Sigmoid colon (tissue), 7 donors: ENCODE data around the gene FMN2. TPM values are rescaled to one million over a fixed set of nuclear protein-coding genes. Genes with fewer than 3 reads are reported as not detected.

Experiments used
- DNase-seq: peaks from one replicate; pipeline ENCODE4 v3.0.0-alpha.2; 2019
- H3K27ac ChIP-seq, 4 donors: fragments of 200-600 bp; sonication (generic); one replicate each; pipeline ENCODE4 v1.5.1; 2016 to 2019; ENCODE audit warnings: mild to moderate bottlenecking in 1 of 4
- H3K27me3 ChIP-seq, 3 donors: fragments of 200-600 bp; sonication (generic); one replicate each; pipeline ENCODE4 v1.5.1; 2019; ENCODE audit warnings: mild to moderate bottlenecking in 1 of 3
- H3K36me3 ChIP-seq, 4 donors: fragments of 200-600 bp; sonication (generic); one replicate each; pipeline ENCODE4 v1.5.1; 2016 to 2019
- H3K4me1 ChIP-seq, 4 donors: fragments of 200-600 bp; sonication (generic); one replicate each; pipeline ENCODE4 v1.5.1; 2017 to 2019
- H3K4me3 ChIP-seq, 4 donors: fragments of 200-600 bp; sonication (generic); one replicate each; pipeline ENCODE4 v1.5.1; 2017 to 2019; ENCODE audit warnings: mild to moderate bottlenecking in 2 of 4, moderate library complexity in 1 of 4
- H3K9me3 ChIP-seq, 4 donors: fragments of 200-600 bp in 3 of 4; sonication (generic) in 3 of 4; one replicate each; pipeline versions ENCODE4 v1.5.1 to v1.6.1; 2013 to 2019
- EP300 ChIP-seq, 4 donors: sonication (generic); formaldehyde crosslinking; IDR thresholded peaks; one replicate each; pipeline ENCODE4 v1.6.1; 2017; ENCODE audit warnings: antibody characterized with exemption in 4 of 4
- POLR2A ChIP-seq, 2 donors: fragments of 450-650 bp; IDR thresholded peaks; one replicate each; pipeline ENCODE4 v1.6.1; 2016; ENCODE audit warnings: antibody characterized with exemption in 2 of 2, mild to moderate bottlenecking in 2 of 2, moderate library complexity in 2 of 2
- POLR2AphosphoS5 ChIP-seq, 4 donors: sonication (generic); formaldehyde crosslinking; IDR thresholded peaks; one replicate each; pipeline ENCODE4 v1.6.1; 2017; ENCODE audit warnings: antibody characterized with exemption in 4 of 4
- WGBS, 2 donors: extraction: QIAGEN DNeasy Blood & Tissue Kit; methylation state at CpG; one replicate each; pipeline ENCODE4 v1.1.7; 2013; 5-methylcytosine and 5-hydroxymethylcytosine counted together
- intact Hi-C: fragments of 100-400 bp; cut with DNase I; formaldehyde crosslinking; loops from one replicate; pipeline ENCODE4 v1.15.1; 2023
- polyA plus RNA-seq, 3 donors: library from polyadenylated mRNA; stranded (reverse); fragments of 200-250 nt; gene quantifications; one replicate each; pipeline ENCODE4 v1.2.3, GENCODE V29; 2013
- total RNA-seq, 4 donors: library from RNA; depleted of rRNA; stranded (reverse); fragments of >200 nt; gene quantifications; one replicate each; pipeline ENCODE4 v1.1.0, GENCODE V29; 2016
- TF ChIP-seq, protein P1 (sequence below), 4 experiments: fragments of 450-650 bp in 3 of 4; fragments of 200-600 bp in 1 of 4; IDR thresholded peaks; one replicate each; pipeline ENCODE4 v1.5.1; 2016 to 2019; ENCODE audit warnings: antibody characterized with exemption in 4 of 4, mild to moderate bottlenecking in 3 of 4, moderate library complexity in 2 of 4
- donor health status: healthy with polysubstance abuse.
- donor health status: Bipolar disorder and iron deficiency.
- donor health status: healthy.

Gene FMN2
- total and polyA plus RNA-seq, 7 donors, result 1.5 to 16.9 (median 10.3) TPM

- Histone ChIP-seq H3K4me1 (peaks cover 0 to 40% (median 16%) of the 10 kb centered on the region in 4 donors), H3K4me3 (no peak overlapping the region), H3K27me3 (no peaks in the 10 kb centered on the region), H3K27ac (no peak overlapping the region), H3K9me3 (no peaks in the 10 kb centered on the region), H3K36me3 (no peaks in the 10 kb centered on the region)
- intact Hi-C loops, result loop anchor here (5.0 kb wide), 1 partner anchor 35 kb away; no protein-coding TSS in a partner anchor
- DNase-seq, result no peak
- 54 to 79% methylated on average over 5 of the region's 5 CpGs for WGBS, 2 donors
- no peak for TF ChIP-seq EP300 (IDR thresholded peaks at IDR 0.05)
- no peak for TF ChIP-seq POLR2AphosphoS5 (IDR thresholded peaks at IDR 0.05)
- TF ChIP-seq POLR2A (IDR thresholded peaks at IDR 0.05), result no peak
- TF ChIP-seq, protein P1, sequence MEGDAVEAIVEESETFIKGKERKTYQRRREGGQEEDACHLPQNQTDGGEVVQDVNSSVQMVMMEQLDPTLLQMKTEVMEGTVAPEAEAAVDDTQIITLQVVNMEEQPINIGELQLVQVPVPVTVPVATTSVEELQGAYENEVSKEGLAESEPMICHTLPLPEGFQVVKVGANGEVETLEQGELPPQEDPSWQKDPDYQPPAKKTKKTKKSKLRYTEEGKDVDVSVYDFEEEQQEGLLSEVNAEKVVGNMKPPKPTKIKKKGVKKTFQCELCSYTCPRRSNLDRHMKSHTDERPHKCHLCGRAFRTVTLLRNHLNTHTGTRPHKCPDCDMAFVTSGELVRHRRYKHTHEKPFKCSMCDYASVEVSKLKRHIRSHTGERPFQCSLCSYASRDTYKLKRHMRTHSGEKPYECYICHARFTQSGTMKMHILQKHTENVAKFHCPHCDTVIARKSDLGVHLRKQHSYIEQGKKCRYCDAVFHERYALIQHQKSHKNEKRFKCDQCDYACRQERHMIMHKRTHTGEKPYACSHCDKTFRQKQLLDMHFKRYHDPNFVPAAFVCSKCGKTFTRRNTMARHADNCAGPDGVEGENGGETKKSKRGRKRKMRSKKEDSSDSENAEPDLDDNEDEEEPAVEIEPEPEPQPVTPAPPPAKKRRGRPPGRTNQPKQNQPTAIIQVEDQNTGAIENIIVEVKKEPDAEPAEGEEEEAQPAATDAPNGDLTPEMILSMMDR (IDR thresholded peaks at IDR 0.05), result no peak
Measured at GRCh38 chr1:240242601-240243144, 151.0 kb downstream of the FMN2 start.

- no peak overlapping the region for H3K4me3 ChIP-seq
- DNase-seq, result no peak
- H3K27ac ChIP-seq, result peak overlapping the region in 1 of 4 donors; percentile 24
- no peaks in the 10 kb centered on the region for H3K36me3 ChIP-seq
- H3K4me1 ChIP-seq, result peaks cover 0 to 40% (median 16%) of the 10 kb centered on the region in 4 donors
- TF ChIP-seq POLR2AphosphoS5 (IDR thresholded peaks at IDR 0.05) (no peak), POLR2A (IDR thresholded peaks at IDR 0.05) (no peak), EP300 (IDR thresholded peaks at IDR 0.05) (no peak)
- TF ChIP-seq, protein P1 (IDR thresholded peaks at IDR 0.05), result no peak
- H3K9me3 ChIP-seq, result no peaks in the 10 kb centered on the region
- WGBS, 2 donors, result 83 to 90% methylated on average over 3 of the region's 3 CpGs
- intact Hi-C loops, result loop anchor here (5.0 kb wide), 1 partner anchor 32 kb away; no protein-coding TSS in a partner anchor
- H3K27me3 ChIP-seq, result no peaks in the 10 kb centered on the region
Measured at GRCh38 chr1:240244968-240245628, 153.4 kb downstream of the FMN2 start.

DNA sequence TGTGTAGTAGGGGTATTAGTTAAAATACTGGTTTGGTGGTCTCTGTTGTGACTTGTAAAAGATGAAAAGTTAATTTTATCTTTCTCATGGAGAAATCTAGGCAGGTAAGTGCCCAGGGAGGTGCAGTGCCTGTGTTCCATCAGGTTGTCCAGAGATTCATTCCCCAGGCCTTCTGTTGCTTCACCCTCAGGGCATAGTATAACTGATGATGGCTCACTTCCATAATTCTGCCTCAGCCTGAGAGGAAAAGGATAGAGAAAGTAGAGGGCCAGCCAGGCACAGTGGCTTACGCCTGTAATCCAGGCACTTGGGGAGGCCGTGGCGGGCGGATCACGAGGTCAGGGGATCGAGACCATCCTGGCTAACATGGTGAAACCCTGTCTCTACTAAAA lies 153.9 kb downstream of the FMN2 start:
- Histone ChIP-seq H3K36me3 (no peaks in the 10 kb centered on the region), H3K4me1 (peaks cover 0 to 36% (median 15%) of the 10 kb centered on the region in 4 donors), H3K27ac (no peak overlapping the region), H3K27me3 (no peaks in the 10 kb centered on the region), H3K9me3 (no peaks in the 10 kb centered on the region), H3K4me3 (no peak overlapping the region)
- no peak for TF ChIP-seq POLR2A (IDR thresholded peaks at IDR 0.05)
- TF ChIP-seq EP300 (IDR thresholded peaks at IDR 0.05), result no peak
- TF ChIP-seq, protein P1 (IDR thresholded peaks at IDR 0.05), result no peak
- no peak for TF ChIP-seq POLR2AphosphoS5 (IDR thresholded peaks at IDR 0.05)
- 89 to 94% methylated on average over 6 of the region's 6 CpGs for WGBS, 2 donors
- DNase-seq, result no peak
- intact Hi-C loops, result no loop called here

- Histone ChIP-seq H3K36me3 (no peaks in the 10 kb centered on the region), H3K27me3 (no peaks in the 10 kb centered on the region), H3K9me3 (no peaks in the 10 kb centered on the region), H3K4me1 (peaks cover 0 to 25% (median 8%) of the 10 kb centered on the region in 4 donors), H3K4me3 (no peak overlapping the region), H3K27ac (no peak overlapping the region)
- TF ChIP-seq POLR2A (IDR thresholded peaks at IDR 0.05) (no peak), POLR2AphosphoS5 (IDR thresholded peaks at IDR 0.05) (no peak), EP300 (IDR thresholded peaks at IDR 0.05) (no peak)
- TF ChIP-seq, protein P1 (IDR thresholded peaks at IDR 0.05), result no peak
- 30 to 71% methylated on average over 3 of the region's 3 CpGs for WGBS, 2 donors
- DNase-seq, result no peak
- intact Hi-C loops, result no loop called here
Measured at GRCh38 chr1:240247899-240248298, 156.2 kb downstream of the FMN2 start.
